ENCODE results near the gene PRM2. TPM values are rescaled to one million over a fixed set of nuclear protein-coding genes. Genes with fewer than 3 reads are reported as not detected.

The PRM2 gene
- total and polyA plus RNA-seq, 2 experiments from 2014 or later, result not detected

GRCh38 chr16:11236461-11237254 lies 39.6 kb downstream of the PRM2 start (continued):
- no peak for TF ChIP-seq ETS1 (IDR thresholded peaks at IDR 0.05)
- TF ChIP-seq REST (IDR thresholded peaks at IDR 0.05; ENCODE audit: unreplicated experiment), result no peak
- no peak for TF ChIP-seq NANOG (IDR thresholded peaks at IDR 0.05; ENCODE audit: borderline replicate concordance)
- TF ChIP-seq ZNF114 (CRISPR knock-in tag; IDR thresholded peaks at IDR 0.05), result no peak
- no peak for TF ChIP-seq EZH2phosphoT487 (IDR thresholded peaks at IDR 0.05; ENCODE audit: unreplicated experiment)

GRCh38 chr16:11235703-11235991 lies 40.6 kb downstream of the PRM2 start:
- Mint-ChIP-seq H3K27ac (no peak overlapping the region), H3K27me3 (ENCODE audit: insufficient read depth, low read depth, poor library complexity) (peaks cover 16% of the 10 kb centered on the region), H3K4me3 (no peak overlapping the region), H3K4me1 (peaks cover 10% of the 10 kb centered on the region), H3K36me3 (ENCODE audit: low read depth) (no peaks in the 10 kb centered on the region), H3K9me3 (no peaks in the 10 kb centered on the region)
- Histone ChIP-seq H3K27ac (ENCODE audit: low read depth) (no peak overlapping the region), H2AFZ (no peak overlapping the region), H3K4me3 (no peak overlapping the region), H3K4me2 (no peak overlapping the region), H3K4me1 (ENCODE audit: insufficient read depth) (peaks cover 9% of the 10 kb centered on the region; the same call in 1 of the 2 replicates), H3K27me3 (ENCODE audit: insufficient read depth) (no peaks in the 10 kb centered on the region), H3F3A (replicated peaks; ENCODE audit: low read depth) (0 out of 2 replicates have a peak, but pooled peaks cover 6% of the 10 kb centered on the region), H4K20me1 (replicated peaks; ENCODE audit: insufficient read depth) (no peaks in the 10 kb centered on the region), H3K36me3 (ENCODE audit: insufficient read depth) (no peaks in the 10 kb centered on the region), H3K79me2 (replicated peaks; ENCODE audit: insufficient read depth) (no peaks in the 10 kb centered on the region), H3K9me2 (ENCODE audit: insufficient read depth) (no peaks in the 10 kb centered on the region)
- no peak for ATAC-seq
- no peak for DNase-seq (ENCODE audit: low spot score)
- TF ChIP-seq EZH2 (IDR thresholded peaks at IDR 0.05; ENCODE audit: low read depth, unreplicated experiment), result no peak
- no peak for TF ChIP-seq ZNF462 (CRISPR knock-in tag; IDR thresholded peaks at IDR 0.05)
- no peak for TF ChIP-seq ETS1 (IDR thresholded peaks at IDR 0.05)
- no peak for TF ChIP-seq ZNF331 (CRISPR knock-in tag; IDR thresholded peaks at IDR 0.05; ENCODE audit: low read depth)
- TF ChIP-seq REST (IDR thresholded peaks at IDR 0.05; ENCODE audit: unreplicated experiment), result no peak
